ENCODE results near the gene CPSF4L.

DNA sequence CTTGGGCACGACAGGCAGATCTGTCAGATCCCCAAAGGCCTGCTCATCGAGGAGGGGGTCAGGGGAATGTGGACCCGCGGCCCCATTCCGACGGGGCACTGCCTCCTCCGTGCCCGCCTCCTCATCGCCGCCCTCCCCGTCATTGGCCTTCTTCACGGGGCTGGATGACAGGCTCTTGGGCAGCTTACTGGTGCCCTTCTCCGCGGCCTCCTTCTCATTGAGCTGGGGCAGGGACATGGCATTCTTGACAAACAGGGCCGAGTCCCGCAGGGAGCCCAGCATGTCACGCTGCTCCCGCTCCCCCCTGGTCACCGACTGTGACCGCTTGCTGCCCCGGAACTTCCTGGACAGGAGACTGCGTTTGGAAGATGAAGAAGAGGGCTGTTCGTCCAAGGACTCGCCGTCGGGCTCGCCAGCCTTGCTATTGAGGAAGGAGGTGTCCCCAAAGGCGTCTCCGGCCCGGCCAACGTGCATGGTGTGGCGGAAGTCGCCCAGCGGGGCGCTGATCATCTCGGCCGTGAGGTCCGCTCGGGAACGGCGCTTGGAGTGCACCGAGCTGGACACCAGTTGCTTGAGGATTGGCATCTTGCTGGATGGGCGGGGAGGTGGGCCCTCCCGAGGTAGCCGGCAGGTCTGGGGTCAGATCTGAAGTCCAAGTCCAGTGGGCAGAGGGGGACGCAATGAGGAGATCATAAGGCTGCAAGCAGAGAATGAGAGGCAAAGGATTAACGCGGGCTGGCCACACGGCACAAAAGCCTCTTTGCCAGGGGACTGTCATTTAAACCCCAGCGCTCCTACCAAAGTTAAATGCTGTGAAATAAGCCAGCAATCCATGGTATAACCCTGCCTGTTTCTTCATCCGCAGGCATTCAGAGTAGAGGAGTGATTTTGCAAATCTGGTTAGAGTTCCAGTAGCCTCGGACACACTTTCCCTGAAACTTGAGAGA is 24.5 kb upstream of the CPSF4L start:
- no peak for TF ChIP-seq YY1 (IDR thresholded peaks at IDR 0.05; ENCODE audit: insufficient read depth, insufficient read length)
- no peak for TF ChIP-seq SUZ12 (IDR thresholded peaks at IDR 0.05; ENCODE audit: extremely low read depth, insufficient read depth, insufficient read length)
- TF ChIP-seq ZNF274 (IDR thresholded peaks at IDR 0.05; ENCODE audit: low read depth, low read length): no peak
